Fibroblast of lung (primary cell): ENCODE data around the gene ZNF334.

Source experiments
- CTCF ChIP-seq, 2 donors: IDR thresholded peaks in 1 of 2; conservative IDR thresholded peaks in 1 of 2; 1 replicate in 1 of 2; 2 replicates in 1 of 2; pipeline ENCODE4 v1.5.1; 2011 to 2012; ENCODE audit warnings: low read length in 2 of 2, control low read depth in 1 of 2, inconsistent platforms in 1 of 2, low read depth in 1 of 2, mild to moderate bottlenecking in 1 of 2
- EZH2 ChIP-seq: IDR thresholded peaks from 2 replicates; pipeline ENCODE4 v1.5.1; 2012; ENCODE audit warnings: low read length, control low read depth, mild to moderate bottlenecking; ENCODE audit errors: missing control alignments

- TF ChIP-seq CTCF (conservative IDR thresholded peaks at IDR 0.05 in 1 of 2, IDR thresholded peaks at IDR 0.05 in 1 of 2; ENCODE audit: low read depth in 1 of 2, low read length in 2 of 2), result no peak
- no peak for TF ChIP-seq EZH2
These were observed 45.6 kb upstream of the ZNF334 start for GRCh38 chr20:46559001-46559400.
